Endometrial microvascular endothelial cells (primary cell): Measurements from ENCODE around the gene CLK2. TPM values are rescaled to one million over a fixed set of nuclear protein-coding genes. Genes with fewer than 3 reads are reported as not detected.
"Not testable (repeated sequence)": the region's sequence is repeated elsewhere in the genome, so short reads cannot be mapped to it uniquely, and the experiment has no call there.

ENCODE experiments used
- in situ Hi-C: cut with HindIII; loops from 2 replicates; pipeline ENCODE4 v1.10.0; 2017; ENCODE audit warnings: low sequenced_read_pairs, low pct_unique_long_range_greater_than_20kb; ENCODE audit errors: inconsistent ontology term
- total RNA-seq: library from RNA; depleted of rRNA; stranded (reverse); fragments of >200 nt; gene quantifications from one replicate; pipeline ENCODE4 v1.2.3, GENCODE V29; 2015; ENCODE audit errors: inconsistent ontology term

CLK2 gene
- total RNA-seq, 1 donor from 2014 or later, result 33.1 TPM

DNA sequence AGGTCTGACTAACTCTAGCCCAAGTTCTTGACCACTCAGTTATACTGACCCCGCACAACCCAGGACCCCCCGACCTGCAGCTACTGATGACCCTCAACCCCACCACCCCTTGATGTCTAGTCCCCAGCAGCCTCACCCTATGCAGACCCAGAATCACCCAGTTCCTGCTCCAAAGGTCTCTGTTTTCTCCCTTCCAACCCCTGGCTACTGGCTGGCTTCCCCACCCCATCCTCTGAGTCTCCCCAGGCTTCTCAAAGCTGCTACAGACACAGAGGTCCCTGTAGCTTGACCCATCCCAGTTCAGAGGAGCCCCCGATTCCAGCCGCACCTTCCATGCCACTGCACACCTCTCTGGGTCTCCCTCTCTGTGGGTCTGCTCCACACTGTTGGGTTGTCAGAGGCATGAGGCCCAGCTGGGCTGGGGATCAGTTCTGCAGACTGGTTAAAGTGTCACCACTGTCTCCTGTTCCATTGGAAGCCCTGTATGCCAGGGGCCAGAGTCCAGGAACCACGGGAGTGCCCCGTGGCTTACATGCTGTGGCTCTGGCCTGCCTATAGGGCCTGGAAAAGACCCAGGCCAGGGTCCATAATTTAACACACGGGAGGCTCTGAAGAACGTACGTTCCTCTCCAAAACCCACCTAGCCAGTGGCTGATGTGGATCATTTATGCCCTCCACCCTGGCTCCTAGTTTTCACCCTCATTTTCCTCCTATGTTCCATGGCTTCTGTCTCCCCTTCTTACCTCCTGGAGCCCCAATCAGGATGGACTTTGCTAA lies 27.4 kb upstream of the CLK2 start:
- in situ Hi-C loops, result no loop called here

DNA sequence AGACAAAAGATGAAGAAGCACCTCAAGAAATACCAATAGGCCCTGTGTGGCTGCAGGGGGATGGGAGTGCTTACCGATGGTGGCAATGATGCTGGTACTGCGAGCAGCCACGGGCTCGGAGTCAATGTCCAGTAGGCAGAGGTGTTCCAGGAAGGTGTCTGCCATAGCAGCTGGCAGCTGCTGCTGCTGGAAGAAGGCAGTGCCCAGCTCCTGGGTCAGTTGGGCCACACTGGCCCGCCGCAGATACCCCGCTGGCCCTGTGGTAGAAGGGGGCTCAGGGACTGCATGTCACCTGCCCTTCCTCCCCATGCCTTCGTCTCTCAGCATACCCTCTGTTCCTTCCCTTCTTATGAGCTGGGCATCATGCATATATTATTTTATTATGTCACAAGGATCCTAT lies 26.7 kb upstream of the CLK2 start:
- in situ Hi-C loops, result no loop called here

GRCh38 chr1:155297384-155297783 lies 24.1 kb upstream of the CLK2 start:
- in situ Hi-C loops, result no loop called here

GRCh38 chr1:155296661-155297060 lies 23.4 kb upstream of the CLK2 start:
- in situ Hi-C loops, result no loop called here

GRCh38 chr1:155295942-155296267 lies 22.6 kb upstream of the CLK2 start:
- in situ Hi-C loops, result no loop called here

DNA sequence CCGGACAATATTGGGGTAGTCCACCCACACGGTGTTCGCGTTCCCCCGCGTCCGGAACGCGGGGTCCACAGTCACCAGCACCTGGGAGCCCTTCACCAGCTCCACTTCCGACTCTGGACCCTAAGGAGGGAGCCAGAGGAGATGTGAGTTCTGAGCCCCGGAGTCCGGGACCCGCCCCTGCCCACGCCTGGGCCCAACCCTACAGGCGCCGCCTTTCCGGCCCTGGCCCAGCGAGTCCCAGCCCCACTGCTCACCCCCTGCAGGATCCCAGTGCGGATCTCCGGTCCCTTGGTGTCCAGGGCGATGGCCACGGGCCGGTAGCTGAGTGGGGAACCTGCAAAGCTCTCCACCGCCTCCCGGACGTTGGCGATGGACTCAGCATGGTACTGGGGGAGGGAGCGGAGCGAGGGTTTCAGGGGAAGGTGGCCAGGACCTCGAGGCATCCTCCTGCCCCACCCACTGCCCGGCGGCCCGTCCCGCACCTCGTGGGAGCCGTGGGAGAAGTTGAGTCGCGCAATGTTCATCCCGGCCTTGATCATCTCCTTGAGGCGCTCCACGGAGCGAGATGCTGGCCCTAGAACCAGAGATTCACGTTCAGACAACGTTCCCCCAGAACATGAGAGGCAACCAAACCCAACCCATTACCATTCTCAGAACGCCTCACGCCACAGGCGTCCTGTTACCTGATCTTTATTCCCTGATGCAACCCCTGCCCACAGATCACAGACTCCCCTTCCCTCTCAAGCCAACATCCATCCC lies 22.1 kb upstream of the CLK2 start:
- in situ Hi-C loops, result no loop called here

- in situ Hi-C loops, result no loop called here
These were observed 21.3 kb upstream of the CLK2 start for GRCh38 chr1:155294520-155295182.

- in situ Hi-C loops, result no loop called here
These were observed 19.9 kb upstream of the CLK2 start for GRCh38 chr1:155293086-155293749.

- in situ Hi-C loops, result not testable (repeated sequence)
These were observed 17.7 kb upstream of the CLK2 start for GRCh38 chr1:155291006-155291405.

DNA sequence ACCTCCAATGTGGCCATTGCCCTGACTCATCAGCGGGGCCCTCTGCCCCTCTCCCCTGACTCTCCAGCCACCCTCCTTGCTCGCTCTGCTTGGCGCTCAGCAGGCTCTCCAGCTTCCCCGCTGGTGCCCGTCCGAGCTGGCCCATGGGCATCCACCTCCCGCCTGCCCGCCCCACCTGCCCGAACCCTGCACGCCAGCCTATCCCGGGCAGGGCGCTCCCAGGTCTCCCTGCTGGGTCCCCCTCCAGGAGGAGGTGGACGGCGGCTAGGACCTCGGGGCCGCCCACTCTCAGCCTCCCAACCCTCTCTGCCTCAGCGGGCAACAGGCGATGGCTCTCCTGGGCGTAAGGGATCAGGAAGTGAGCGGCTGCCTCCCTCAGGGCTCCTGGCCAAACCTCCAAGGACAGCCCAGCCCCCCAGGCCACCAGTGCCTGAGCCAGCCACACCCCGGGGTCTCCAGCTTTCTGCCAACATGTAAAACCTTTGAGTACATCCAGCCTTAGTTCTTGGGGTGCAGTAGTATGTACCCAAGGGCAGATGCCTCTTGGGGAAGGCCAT lies 14.8 kb upstream of the CLK2 start:
- in situ Hi-C loops, result no loop called here

- in situ Hi-C loops, result no loop called here
These were observed 13.2 kb upstream of the CLK2 start for GRCh38 chr1:155286544-155286943.

DNA sequence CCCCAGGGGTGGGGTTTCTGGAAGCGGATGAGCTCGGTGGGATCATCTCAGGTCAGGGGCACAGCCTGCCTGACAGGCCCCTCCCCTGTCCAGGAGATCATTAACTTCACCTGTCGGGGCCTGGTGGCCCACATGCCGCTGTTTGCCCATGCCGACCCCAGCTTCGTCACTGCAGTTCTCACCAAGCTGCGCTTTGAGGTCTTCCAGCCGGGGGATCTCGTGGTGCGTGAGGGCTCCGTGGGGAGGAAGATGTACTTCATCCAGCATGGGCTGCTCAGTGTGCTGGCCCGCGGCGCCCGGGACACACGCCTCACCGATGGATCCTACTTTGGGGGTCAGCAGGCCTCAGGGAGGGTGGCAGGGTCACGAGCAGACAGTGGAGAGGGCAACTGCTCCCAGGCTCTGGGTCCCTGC lies 12.3 kb upstream of the CLK2 start:
- in situ Hi-C loops, result no loop called here

DNA sequence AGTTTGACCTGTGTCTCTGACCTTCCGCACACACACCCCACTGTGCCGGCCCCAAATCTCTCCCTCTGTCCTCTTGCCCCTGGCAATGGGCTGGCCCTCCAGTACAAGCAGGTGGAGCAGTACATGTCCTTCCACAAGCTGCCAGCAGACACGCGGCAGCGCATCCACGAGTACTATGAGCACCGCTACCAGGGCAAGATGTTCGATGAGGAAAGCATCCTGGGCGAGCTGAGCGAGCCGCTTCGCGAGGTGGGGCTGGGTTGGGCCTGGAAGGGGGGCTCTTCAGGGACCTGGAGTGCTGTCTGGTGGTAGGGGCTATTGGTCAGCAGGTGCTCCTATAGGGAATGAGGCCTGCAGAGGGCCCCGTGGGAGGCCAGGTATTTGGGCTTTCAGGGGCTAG lies 11.8 kb upstream of the CLK2 start:
- in situ Hi-C loops, result no loop called here

GRCh38 chr1:155284476-155284875 lies 11.2 kb upstream of the CLK2 start:
- in situ Hi-C loops, result no loop called here

DNA sequence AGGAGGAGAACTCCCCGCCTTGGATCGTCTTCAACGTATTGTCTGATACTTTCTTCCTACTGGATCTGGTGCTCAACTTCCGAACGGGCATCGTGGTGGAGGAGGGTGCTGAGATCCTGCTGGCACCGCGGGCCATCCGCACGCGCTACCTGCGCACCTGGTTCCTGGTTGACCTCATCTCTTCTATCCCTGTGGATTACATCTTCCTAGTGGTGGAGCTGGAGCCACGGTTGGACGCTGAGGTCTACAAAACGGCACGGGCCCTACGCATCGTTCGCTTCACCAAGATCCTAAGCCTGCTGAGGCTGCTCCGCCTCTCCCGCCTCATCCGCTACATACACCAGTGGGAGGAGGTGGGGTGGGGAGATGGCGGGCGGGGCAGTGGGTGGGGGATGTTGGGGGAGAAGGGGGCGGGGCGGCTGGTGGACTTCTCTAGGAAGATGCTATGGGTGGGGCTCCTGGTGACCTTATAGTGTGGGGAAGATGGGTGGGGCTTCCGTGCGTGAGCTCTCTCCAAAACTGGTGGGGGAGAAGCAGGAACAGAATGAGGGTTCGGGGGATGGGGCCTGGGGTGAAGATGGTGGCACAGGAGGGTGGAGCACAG lies 9.3 kb upstream of the CLK2 start:
- in situ Hi-C loops, result no loop called here

- in situ Hi-C loops, result no loop called here
These were observed 6.0 kb upstream of the CLK2 start for GRCh38 chr1:155279268-155279667.

GRCh38 chr1:155278689-155279160 lies 5.4 kb upstream of the CLK2 start:
- in situ Hi-C loops, result no loop called here

DNA sequence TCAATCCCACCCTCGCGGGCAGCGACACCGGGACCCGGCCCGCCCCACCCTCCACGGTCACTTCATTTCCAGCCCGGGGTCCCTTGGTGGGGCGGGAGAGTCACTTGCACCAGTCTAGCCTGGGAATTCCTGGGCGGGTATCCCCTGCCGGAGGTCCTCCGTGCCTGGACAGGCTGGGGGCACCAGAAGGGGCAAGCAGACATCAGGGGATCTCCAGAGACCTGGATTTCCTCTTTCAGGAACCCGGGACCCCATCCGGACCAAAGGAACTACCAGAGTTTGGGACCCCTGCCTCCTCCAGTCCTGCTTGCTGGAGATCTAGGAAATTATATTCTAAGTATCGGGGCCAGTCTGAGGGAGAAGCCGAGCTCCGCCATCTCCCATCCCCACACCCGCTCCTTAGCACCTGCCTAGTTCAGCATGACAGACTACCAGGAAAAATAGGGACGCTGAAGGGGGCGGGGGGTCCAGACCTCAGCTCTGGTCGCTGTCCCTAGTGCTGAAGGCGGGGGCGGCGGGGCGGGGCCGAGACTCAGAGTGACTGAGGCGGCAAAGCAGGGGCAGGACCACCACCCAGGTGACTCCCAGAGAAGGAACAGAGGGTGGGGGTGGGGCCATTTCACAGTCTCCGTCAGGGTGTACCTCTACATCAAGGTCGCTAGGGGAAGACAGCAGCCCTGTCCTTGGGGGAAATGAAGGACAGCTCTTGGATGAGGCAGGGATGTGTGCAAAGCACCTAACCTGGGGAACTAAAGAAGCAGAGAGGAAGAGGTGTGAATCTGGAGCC lies 4.8 kb upstream of the CLK2 start:
- in situ Hi-C loops, result no loop called here
